ENCODE results near the gene FUT8.

Gene FUT8

DNA sequence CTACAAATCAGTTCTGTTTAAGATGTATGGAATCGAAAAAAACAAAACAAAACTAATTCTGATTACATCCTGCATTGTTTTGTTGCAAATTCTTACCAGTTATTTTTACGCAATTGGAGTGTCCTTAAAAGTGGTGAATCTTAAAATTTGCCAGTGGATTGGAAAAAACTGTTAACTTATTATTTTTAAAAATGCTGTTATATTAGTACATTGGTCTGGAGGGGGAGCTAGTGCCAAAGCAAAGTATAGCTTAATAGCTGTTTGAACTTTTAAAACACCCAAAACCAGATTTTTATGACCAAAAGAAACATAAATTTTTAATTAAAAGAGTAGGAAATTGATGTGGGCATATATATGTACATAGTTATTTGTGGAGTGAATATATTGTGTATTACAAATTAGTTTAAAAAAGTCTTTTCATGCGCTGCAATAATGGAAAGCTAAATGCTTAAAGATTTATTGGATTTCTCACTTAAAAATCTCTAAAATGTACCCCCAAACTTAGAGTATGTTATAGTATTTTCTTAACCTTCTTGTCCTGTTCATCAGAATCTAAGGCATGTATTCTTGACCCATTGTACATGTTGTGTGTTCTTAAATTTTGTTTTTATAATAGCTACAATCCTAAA lies 2.5 kb downstream of the FUT8 start:
- no peak for DNase-seq (ENCODE audit: extremely low read depth, low read depth)
- TF ChIP-seq, protein P1, sequence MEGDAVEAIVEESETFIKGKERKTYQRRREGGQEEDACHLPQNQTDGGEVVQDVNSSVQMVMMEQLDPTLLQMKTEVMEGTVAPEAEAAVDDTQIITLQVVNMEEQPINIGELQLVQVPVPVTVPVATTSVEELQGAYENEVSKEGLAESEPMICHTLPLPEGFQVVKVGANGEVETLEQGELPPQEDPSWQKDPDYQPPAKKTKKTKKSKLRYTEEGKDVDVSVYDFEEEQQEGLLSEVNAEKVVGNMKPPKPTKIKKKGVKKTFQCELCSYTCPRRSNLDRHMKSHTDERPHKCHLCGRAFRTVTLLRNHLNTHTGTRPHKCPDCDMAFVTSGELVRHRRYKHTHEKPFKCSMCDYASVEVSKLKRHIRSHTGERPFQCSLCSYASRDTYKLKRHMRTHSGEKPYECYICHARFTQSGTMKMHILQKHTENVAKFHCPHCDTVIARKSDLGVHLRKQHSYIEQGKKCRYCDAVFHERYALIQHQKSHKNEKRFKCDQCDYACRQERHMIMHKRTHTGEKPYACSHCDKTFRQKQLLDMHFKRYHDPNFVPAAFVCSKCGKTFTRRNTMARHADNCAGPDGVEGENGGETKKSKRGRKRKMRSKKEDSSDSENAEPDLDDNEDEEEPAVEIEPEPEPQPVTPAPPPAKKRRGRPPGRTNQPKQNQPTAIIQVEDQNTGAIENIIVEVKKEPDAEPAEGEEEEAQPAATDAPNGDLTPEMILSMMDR (IDR thresholded peaks at IDR 0.05; ENCODE audit: low read depth, low read length, missing control alignments) = peak; percentile 31
- H3K4me3 ChIP-seq (replicated peaks; ENCODE audit: low read depth, low read length) = no peak overlapping the region

DNA sequence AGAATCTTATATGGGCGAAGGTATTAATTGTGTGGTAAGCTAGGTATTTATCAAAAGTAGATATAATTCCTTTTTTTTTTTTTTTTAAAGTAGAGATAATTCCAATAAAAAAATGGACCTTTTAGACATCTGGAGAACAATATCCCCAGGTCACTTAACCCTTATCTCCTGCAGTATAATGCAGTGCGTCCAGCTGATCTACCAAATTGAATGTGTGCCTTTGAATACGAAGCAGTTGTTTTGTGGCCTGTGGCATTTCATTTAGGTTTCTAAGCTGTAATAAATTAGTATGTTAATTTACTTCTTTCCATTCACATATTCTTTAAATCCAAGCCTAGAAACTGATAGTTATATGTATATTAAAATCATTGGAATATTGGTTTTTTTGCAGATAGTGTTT lies 3.1 kb downstream of the FUT8 start:
- TF ChIP-seq, protein P1 (IDR thresholded peaks at IDR 0.05; ENCODE audit: low read depth, low read length, missing control alignments) = no peak
- DNase-seq (ENCODE audit: extremely low read depth, low read depth) = no peak
- no peak overlapping the region for H3K4me3 ChIP-seq (replicated peaks; ENCODE audit: low read depth, low read length)

DNA sequence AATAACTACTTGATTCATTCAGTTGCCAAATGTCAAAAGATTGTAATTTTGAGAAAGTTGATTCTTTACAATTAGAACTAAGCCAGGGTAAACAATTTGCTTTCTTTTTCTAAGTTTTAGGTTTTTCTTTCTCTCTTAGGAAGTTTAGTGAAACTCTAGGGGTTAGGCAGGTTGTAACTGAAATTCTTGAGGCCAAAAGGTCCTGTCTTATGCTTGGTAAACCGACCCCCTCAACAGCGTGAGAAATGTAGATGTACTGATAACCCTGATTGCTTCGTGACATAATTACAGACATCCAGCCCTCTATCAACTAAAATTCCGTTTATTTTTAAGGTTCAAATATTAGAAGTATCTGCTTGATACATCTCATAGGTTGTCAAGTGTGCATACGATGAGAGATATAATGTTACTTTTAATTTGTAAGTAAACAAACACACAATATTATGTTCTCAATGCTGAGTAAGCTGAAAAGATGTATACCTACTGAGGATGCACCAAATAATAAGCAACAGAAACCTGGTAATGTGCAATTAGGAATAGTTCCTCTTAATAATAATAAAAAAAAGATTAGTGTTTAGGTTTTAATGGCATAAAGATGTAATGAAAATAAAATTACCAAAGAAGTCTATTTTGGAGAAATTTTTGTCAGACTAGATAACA lies 7.2 kb downstream of the FUT8 start:
- TF ChIP-seq, protein P1 (IDR thresholded peaks at IDR 0.05; ENCODE audit: low read depth, low read length, missing control alignments) = no peak
- DNase-seq (ENCODE audit: extremely low read depth, low read depth) = no peak
- no peak overlapping the region for H3K4me3 ChIP-seq (replicated peaks; ENCODE audit: low read depth, low read length)

DNA sequence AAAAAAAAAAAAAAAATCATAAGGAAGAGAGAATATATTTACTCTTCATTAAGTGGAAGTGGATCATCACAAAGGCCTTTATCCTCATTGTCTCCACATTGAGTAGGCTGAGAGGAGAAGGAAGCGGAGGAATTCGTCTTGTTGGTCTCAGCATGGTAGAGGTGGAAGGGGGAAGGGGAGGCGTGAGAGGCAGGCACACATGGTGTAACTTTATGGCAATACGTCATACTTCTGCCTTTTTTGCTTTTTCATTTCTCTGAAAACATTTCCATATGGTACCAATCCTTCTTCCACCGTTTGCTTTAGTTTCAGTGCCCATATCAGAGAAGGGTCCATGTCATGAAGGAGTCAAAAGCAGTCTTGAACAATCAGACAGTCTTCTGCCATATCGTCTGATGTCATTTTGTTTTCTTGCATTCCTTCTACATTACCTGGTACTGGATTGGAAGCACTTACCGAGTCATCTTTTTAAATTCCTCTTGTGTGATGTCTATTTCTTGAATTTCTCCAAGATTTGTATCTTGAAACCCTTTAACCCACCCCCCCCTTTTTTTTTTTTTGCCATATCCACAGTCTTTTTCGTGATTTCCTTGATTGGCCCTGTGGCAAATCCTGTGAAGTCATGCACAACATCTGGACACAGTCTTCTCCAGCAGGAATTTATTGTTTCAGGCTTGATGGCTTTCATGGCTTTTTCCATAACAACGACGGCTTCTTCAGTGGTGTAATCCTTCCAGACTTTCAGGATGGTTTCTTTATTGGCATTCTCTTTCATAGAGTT lies 8.9 kb downstream of the FUT8 start:
- H3K4me3 ChIP-seq (replicated peaks; ENCODE audit: low read depth, low read length) = peak overlapping the region; percentile 15
- peak; percentile 66 for DNase-seq (ENCODE audit: extremely low read depth, low read depth)
- TF ChIP-seq, protein P1 (IDR thresholded peaks at IDR 0.05; ENCODE audit: low read depth, low read length, missing control alignments) = no peak

DNA sequence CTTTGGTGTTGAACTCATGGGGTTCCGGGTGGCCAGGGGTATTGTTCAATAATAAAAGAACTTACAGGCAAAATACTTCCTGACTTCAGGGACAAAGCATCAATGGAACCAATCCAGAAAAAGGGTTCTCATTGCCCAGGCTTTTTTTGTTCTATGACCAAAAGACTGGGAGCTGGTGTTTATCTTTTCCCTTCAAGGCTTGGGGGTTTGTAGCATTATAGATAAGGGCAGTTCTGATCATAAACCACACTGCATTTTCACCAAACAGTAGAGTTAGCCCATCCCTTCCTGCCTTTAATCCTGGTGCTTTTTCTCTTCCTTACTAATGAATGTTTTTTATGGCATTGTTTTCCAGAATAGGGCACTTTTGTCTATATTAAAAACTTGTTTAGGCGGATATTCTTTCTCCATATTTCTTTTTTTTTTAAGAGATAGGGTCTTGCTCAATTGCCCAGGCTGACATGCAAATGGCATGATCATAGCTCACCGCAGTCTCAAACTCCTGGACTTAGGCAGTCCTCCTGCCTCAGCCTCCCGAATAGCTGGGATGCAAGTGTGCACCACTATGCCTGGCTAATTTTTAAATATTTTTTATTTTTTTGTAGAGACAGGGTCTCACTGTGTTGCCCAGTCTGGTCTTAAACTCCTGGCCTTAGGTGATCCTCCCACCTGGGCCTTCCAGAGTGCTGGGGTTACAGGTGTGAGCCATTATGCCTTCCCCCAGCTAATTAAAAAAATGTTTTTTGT lies 9.7 kb downstream of the FUT8 start:
- peak overlapping the region; percentile 15 for H3K4me3 ChIP-seq (replicated peaks; ENCODE audit: low read depth, low read length)
- TF ChIP-seq, protein P1 (IDR thresholded peaks at IDR 0.05; ENCODE audit: low read depth, low read length, missing control alignments) = no peak
- DNase-seq (ENCODE audit: extremely low read depth, low read depth) = no peak

DNA sequence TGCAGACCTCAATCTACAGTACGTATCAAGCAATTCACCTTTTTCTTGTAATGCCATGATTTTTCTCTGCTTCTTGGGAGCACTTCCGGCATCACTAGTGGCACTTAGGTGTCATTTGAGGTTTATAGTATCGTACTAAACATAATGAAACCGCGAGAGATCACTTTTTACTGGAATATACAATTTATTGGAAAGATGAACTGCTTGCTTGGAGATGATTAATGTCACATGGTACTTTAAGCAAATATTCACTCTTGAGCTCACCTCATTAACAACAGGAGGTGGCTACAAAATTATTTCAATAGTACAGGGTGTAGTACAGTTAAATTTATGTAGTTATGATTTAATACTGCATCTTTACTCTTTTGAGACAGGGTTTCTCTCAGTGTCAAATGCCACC lies 11.5 kb downstream of the FUT8 start:
- H3K4me3 ChIP-seq (replicated peaks; ENCODE audit: low read depth, low read length) = no peak overlapping the region
- TF ChIP-seq, protein P1 (IDR thresholded peaks at IDR 0.05; ENCODE audit: low read depth, low read length, missing control alignments) = no peak
- no peak for DNase-seq (ENCODE audit: extremely low read depth, low read depth)
